ENCODE data around the gene ANGPTL4.
"Not testable (repeated sequence)": the region's sequence is repeated elsewhere in the genome, so short reads cannot be mapped to it uniquely, and the experiment has no call there.

ANGPTL4 gene

DNA sequence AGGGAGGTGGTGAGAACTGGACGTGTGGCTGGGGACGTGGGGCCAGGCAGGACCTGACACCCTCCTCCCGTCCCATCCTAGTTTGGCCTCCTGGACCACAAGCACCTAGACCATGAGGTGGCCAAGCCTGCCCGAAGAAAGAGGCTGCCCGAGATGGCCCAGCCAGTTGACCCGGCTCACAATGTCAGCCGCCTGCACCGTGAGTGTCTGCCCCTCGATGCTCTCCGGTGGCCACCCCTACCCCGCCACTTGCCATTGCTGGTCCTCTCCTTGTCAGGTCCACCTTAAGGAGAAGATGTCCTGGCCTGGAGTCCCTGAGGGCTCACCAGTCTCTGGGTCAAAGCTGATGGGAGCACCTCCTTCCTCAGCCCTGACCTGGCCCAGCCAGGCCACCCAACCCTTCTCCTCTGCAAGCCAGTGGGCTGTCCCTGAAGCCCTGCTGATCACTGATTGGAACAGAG lies 2.2 kb downstream of the ANGPTL4 start:
- DNase-seq: no peak

DNA sequence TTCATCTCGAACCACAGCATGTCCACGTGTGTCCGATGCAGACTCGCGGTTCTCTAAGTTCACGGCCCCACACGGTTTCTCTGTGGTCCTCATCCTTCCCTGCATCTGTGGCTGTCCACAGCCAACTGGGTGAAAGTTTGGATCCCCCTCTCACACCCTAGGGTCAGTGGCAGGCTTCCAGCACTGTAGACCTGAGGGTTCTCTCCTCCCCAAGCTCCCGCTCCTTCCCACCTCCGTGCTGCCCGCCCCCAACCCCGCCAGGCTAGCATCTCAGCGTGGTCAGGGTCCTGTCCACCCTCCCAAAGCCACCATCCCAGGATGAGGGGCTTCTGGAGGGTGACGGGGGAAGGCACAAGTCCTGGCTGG lies 3.0 kb downstream of the ANGPTL4 start:
- DNase-seq: no peak

DNA sequence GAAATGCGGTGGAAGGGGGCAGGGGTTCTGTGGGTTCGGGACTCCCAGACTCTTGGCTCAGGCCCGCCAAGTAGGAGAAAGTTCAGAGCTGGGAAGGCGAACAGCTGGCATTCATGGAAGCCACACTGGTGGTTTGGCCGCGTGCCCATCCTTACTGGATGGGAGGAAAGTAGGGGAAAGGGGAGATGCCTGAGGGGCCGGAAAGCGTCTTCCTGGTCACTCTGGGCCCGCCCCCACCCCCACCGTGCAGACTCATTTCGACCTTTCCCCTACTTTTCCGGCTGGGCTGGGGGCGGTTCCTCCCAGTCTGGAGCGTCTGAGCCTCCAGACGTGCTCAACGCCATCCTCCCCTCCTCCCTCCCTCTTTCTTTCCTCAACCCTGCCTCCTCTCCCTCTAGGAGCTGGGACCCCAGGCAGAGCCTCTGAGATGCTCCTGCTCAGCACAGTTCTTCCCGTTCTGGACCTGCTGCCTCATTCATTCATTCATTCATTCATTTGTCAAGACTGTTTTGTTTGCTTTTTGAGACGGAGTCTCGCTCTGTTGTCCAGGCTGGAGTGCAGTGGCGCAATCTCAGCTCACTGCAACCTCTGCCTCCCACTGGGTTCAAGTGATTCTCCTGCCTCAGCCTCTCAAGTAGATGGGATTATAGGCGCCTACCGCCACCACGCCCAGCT lies 3.5 kb downstream of the ANGPTL4 start:
- no peak for DNase-seq

DNA sequence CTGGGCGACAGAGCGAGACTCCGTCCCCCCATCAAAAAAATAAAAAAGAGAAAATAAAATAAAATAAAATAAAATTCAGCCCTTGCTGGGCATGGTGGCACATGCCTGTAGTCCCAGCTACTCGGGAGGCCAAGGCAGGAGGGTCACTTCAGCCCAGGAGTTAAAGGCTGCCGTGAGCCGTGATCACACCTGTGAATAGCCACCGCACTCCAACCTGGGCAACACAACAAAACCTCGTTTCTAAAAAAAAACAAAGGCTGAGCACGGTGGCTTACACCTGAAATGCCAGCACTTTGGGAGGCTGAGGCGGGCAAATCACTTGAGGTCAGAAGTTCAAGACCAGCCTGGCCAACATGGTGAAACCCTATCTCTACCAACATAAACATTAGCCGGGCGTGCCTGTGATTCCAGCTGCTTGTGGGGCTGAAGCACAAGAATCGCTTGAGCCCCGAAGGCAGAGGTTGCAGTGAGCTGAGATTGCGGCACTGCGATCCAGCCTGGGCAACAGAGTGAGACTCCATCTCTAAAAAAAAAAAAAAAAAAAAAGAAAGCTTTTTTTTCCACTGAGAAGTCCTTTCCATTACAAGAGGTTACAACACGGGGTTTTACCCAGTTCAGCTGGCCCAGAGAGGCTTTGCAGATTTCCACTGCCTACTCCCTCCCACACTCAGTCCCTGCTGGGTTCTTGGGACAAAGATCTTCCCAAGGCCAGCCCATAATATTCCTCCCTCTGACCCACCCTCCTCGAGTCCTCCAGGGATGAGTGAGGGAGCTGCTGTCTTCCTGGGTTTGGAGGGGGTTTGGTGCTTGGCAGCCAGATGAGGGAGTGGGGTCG lies 6.4 kb downstream of the ANGPTL4 start:
- no peak for DNase-seq

DNA sequence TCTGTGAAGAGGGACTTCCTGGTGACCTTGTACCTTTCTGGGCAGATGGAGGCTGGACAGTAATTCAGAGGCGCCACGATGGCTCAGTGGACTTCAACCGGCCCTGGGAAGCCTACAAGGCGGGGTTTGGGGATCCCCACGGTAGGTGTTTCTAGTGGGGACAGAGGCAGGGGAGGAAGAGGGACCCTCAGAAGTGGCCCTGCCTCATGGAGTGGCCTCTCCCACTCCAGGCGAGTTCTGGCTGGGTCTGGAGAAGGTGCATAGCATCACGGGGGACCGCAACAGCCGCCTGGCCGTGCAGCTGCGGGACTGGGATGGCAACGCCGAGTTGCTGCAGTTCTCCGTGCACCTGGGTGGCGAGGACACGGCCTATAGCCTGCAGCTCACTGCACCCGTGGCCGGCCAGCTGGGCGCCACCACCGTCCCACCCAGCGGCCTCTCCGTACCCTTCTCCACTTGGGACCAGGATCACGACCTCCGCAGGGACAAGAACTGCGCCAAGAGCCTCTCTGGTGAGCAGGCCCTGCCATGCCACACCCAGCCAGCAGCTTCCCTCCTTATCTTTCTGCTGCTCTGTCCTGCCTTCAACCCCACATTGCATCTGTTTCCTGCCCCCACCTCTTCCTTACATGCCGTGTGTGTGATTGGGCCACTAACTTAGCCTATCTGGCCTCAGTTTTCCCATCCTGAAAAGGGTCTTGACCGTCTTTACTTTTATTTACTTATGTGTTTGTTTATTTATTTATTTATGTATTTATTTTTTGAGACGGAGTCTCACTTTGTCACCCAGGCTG lies 7.3 kb downstream of the ANGPTL4 start:
- no peak for DNase-seq

DNA sequence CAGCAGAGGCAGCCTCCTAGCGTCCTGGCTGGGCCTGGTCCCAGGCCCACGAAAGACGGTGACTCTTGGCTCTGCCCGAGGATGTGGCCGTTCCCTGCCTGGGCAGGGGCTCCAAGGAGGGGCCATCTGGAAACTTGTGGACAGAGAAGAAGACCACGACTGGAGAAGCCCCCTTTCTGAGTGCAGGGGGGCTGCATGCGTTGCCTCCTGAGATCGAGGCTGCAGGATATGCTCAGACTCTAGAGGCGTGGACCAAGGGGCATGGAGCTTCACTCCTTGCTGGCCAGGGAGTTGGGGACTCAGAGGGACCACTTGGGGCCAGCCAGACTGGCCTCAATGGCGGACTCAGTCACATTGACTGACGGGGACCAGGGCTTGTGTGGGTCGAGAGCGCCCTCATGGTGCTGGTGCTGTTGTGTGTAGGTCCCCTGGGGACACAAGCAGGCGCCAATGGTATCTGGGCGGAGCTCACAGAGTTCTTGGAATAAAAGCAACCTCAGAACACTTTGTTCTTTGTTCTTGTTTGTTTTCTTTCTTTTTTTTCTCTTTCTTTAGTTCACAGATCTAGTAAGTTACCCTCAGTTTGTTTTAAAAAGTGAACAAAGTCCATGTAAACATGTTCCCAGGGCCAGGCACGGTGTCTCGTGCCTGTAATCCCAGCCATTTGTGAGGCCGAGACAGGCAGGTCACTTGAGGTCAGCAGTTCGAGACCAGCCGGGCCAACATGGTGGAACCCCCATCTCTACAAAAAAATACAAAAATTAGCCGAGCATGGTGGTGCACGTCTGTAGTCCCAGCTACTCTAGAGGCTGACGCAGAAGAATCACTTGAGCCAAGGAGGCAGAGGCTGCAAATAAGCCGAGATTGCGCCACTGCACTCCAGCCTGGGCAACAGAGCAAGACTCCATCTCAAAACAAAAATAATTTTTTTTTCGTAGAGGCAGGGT lies 10.2 kb downstream of the ANGPTL4 start:
- DNase-seq: no peak

DNA sequence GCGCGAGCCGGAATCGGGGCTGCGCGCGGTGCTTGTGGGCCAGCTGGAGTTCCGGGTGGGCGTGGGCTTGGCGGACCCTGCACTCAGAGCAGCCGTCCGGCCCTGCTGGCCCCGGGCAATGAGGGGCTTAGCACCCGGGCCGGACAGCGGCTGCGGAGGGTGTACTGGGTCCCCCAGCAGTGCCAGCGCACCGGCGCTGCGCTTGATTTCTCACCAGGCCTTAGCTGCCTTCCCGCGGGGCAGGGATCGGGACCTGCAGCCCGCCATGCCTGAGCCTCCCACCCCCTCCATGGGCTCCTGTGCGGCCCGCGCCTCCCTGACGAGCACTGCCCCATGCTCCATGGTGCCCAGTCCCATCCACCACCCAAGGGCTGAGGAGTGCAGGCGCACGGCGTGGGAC lies 11.8 kb downstream of the ANGPTL4 start:
- DNase-seq: not testable (repeated sequence)

DNA sequence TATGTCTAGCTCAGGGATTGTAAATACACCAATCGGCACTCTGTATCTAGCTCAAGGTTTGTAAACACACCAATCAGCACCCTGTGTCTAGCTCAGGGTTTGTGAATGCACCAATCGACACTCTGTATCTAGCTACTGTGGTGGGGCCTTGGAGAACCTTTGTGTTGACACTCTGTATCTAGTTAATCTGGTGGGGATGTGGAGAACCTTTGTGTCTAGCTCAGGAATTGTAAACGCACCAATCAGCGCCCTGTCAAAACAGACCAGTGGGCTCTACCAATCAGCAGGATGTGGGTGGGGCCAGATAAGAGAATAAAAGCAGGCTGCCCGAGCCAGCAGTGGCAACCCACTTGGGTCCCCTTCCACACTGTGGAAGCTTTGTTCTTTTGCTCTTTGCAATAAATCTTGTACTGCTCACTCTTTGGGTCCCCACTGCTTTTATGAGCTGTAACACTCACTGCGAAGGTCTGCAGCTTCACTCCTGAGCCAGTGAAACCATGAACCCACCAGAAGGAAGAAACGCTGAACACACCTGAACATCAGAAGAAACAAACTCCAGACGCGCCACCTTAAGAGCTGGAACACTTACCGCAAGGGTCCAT lies 12.5 kb downstream of the ANGPTL4 start:
- not testable (repeated sequence) for DNase-seq

DNA sequence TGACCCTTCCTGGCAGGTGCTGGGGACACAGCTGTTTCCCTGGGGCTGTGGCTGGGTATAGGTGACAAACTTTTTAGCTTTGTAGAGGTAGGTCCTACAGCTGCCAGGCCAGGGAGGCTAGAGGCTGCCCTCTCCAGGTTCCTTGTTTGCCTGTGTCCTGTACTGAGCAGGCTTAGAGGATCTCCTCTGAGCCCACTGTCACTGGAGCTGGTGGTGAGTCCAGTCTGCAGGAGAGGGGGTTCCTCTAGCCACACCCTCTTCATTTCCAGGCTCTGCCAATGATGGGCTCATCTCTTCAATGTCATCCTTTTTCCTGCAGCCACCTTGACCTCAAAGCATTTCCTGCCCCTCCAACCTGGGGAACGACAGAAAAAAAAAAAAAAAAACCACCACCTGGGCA lies 13.6 kb downstream of the ANGPTL4 start:
- no peak for DNase-seq

DNA sequence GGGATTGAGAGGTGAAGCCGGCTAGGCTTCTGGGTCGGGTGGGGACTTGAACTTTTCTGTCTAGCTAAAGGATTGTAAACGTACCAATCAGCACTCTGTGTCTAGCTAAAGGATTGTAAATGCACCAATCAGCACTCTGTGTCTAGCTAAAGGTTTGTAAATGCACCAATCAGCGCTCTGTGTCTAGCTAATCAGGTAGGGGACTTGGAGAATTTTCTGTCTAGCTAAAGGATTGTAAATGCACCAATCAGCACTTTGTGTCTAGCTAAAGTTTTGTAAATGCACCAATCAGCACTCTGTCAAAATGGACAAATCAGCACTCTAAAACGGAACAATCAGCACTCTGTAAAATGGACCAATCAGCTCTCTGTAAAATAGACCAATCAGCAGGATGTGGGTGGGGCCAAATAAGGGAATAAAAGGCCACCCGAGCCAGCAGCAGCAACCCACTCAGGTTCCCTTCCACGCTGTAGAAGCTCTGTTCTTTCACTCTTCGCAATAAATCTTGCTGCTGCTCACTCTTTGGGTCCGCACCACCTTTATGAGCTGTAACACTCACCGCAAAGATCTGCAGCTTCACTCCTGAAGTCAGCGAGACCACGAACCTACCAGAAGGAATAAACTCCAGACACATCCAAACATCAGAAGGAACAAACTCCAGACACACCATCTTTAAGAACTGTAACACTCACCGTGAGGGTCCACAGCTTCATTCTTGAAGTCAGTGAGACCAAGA lies 15.4 kb downstream of the ANGPTL4 start:
- DNase-seq: not testable (repeated sequence)

DNA sequence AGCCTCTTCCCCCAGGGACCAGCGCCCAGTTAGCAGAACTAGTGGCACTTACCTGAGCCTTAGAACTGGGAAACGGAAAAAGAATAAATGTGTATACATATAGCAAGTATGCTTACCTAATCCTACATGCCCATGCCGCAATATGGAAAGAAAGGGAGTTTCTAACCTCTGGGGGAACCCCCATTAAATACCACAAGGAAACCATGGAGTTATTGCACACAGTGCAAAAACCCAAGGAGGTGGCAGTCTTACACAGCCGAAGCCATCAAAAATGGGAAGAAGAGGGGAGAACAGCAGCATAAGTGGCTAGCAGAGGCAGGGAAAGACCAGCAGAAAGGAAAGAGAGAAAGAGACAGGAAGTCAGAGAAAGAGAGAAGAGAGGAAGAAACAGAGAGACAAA lies 20.6 kb downstream of the ANGPTL4 start:
- DNase-seq: not testable (repeated sequence)

DNA sequence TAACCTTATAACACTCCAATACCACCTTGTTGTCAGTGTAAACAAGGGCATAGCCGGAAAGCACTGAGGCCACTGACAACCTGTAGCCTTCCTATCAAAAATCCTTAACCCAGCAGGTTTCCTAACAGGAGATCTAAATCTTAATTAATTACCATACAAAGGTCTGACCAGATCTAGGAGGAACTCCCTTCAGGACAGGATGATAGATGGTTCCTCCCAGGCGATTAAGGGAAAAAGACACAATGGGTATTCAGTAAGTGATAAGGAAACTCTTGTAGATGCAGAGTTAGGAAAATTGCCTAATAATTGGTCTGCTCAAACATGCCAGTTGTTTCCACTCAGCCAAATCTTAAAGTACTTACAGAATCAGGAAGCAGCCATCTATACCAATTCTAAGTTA lies 21.1 kb downstream of the ANGPTL4 start:
- not testable (repeated sequence) for DNase-seq

DNA sequence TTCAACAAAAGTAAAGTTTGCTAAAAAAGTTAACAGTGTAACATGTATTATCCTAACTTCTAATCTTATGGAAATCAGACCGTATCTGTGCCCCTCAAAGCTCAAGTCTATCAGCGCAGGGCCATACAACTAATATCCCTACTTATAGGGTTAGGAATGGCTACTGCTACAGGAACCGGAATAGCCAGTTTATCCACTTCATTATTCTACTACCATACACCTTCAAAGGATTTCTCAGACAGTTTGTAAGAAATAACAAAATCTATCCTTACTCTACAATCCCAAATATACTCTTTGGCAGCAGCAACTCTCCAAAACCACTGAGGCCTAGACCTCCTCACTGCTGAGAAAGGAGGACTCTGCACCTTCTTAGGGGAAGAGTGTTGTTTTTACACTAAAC lies 21.6 kb downstream of the ANGPTL4 start:
- DNase-seq: not testable (repeated sequence)

DNA sequence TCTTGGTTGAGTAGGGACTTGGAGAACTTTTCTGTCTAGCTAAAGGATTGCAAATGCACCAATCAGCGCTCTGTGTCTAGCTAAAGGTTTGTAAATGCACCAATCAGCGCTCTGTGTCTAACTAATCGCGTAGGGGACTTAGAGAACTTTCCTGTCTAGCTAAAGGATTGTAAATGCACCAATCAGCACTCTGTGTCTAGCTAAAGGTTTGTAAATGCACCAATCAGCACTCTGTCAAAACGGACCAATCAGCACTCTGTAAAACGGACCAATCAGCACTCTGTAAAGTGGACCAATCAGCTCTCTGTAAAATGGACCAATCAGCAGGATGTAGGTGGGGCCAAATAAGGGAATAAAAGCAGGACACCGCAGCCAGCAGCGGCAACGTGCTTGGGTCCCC lies 22.5 kb downstream of the ANGPTL4 start:
- not testable (repeated sequence) for DNase-seq

DNA sequence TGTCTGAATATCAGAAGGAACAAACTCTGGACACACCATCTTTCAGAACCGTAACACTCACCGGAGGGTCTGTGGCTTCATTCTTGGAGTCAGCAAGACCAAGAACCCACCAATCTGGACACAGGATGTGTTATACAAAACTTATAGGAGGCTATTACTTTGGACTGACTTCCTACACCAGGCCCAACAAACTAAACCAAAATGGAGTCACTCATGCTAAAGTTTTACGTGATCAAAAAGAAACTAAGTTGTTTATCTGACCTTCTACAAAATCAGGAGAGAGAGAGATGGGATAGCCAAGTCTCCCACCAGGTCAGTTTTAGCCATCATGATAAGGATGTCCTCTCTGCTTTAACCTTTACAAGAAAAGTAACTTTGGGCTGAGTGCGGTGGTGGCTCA lies 23.0 kb downstream of the ANGPTL4 start:
- DNase-seq: no peak

DNA sequence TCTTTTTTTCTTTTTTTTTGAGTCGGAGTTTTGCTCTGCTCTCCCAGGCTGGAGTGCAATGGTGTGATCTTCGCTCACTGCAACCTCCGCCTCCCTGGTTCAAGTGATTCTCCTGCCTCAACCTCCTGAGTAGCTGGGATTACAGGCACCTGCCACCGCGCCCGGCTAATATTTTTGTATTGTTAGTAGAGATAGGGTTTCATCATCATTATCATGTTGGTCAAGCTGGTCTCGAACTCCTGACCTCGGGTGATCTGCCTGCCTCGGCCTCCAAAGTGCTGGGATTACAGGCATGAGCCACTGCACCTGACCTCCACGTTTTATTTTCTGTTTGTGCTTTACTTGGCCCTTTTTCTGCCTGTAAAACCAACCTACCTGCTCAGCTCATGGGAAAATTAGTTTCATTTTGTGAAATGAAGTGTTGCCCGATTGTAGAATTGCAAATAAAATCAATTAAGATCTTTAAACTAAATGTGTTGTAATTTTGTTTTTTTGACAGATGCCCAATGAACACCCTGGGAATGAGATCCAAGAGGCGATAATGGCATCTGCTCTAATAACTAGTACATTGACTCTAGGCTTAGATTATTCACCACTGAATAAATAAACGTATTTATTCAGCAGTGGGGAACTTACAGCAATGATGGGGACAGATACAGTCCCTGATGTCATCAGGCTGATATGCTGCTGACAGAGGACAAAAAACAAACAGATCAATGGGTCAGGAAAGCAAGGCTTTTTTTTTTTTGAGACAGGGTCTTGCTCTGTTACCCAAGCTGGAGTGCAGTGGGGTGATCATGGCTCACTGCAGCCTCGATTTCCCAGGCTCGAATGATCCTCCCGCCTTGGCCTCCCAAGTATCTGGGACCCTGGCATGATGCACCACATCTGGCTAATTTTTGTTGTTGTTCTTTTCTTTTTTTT lies 24.0 kb downstream of the ANGPTL4 start:
- DNase-seq: no peak

DNA sequence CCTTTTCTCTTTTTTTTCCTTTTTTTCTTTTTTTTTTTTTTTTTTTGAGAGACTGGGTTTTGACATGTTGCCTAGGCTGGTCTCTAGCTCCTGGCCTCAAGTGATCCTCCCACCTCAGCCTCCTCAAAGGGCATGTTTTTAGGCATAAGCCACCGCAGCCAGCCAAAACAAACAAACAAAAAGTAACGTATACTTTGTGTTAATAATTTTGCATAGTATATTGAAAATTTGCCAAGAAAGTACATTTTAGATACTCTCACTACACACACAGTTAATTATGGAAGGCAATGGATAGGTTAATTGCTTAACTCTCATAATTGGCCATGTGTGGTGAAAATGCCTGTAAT lies 24.6 kb downstream of the ANGPTL4 start:
- no peak for DNase-seq

DNA sequence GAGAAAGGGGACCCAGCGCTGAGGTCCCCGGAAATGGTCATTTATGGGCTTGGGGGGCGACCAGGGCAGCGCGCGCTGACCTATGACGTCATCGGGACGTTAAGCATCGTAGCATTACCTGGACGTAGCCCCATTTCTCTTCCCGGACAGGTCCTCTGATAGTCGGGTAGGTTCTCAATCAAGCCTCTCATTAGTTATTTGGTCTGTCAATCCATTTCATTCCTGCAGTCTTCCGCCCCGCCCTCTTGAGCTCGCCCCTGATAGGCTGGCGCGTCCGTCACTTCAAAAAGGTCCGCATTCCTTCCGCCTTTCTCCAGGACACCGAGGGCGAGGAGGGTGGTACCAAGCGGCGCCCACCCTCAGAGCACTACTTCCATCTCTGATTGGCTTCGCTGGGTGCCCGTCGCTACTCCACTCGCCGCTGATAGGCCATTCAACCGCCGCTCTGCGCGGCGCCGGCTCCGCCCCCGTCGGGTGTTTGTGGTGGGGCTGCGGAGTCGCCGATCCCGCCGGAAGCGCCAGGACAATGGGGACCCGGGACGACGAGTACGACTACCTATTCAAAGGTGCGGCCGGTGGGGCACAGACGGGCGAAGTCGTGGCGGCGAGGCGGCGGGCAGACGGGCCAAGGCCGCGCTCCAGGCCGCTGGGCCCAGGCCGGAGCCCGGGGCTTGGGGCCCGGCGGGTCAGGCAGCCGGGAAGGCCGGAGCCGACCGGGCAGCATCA lies 26.1 kb downstream of the ANGPTL4 start, which contains the start of gene RAB11B:
RAB11B (plus strand) TSS at position 470 of the 726 bp plus-strand sequence; CDS start at position 527, 57 bp downstream.
- DNase-seq: peak; percentile 100

DNA sequence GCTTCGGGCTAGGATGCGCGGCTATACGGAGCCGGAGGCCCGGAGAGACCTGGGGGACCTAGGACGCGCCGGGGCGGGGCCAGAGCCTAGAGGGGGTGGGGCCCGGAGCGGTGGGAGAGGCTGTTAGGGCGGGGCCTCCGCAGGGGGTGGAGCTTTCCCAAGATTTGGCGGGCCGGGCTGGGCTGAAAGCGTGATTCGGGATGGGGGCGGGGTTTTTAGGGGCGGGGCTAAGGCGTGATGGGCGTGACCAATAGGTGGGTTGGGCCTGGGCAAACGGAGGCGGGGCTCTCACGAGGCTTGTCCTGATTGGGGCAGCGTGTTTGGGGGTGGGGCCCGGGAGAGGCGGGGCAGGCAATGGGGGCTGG lies 26.6 kb downstream of the ANGPTL4 start:
- peak; percentile 94 for DNase-seq

All from CD4-positive, alpha-beta T cell treated with Interleukin-10 for 1 hour (primary cell).